Left colon (tissue), 2 donors: ENCODE measurements around the gene EXOSC7. TPM values are rescaled to one million over a fixed set of nuclear protein-coding genes. Genes with fewer than 3 reads are reported as not detected.
"Not testable (repeated sequence)": the region's sequence is repeated elsewhere in the genome, so short reads cannot be mapped to it uniquely, and the experiment has no call there.

Experiments used
- ATAC-seq: fragments of 200-7000 bp; cut with Tn5 transposase; one replicate; pipeline ENCODE4 v1.9.1; 2020; ENCODE audit warnings: mild to moderate bottlenecking, moderate library complexity
- DNase-seq, 2 donors: peaks; one replicate each; pipeline ENCODE4 v3.0.0-alpha.2; 2020
- intact Hi-C, 2 donors: fragments of 100-400 bp; cut with DNase I in 1 of 2; cut with micrococcal nuclease in 1 of 2; formaldehyde crosslinking; loops; one replicate each; pipeline versions ENCODE4 v1.11.2 to v1.14.0; 2022; cut with DNase I, micrococcal nuclease
- long read RNA-seq: library from polyadenylated mRNA; unstranded; transcript quantifications from one replicate; pipeline ENCODE4 v2.0.0, GENCODE V29; 2021
- total RNA-seq, 2 donors: library from RNA; stranded (reverse); fragmentation: NEBNext Ultra II Directional; extraction: Animal tissue kit (Norgen Biotek cat#: 25700); gene quantifications; one replicate each; pipeline ENCODE4 v1.2.1, GENCODE V29; 2021
- donor health status: DM: no; HTN: no; CAD: no.
- donor health status: DM: yes; HTN: yes; CAD: no.

Gene EXOSC7
- 10 to 100 TPM; 18.9 to 22.2 TPM for total RNA-seq
- long read RNA-seq, transcript EXOSC7-201 (8 exons, 1,055 nt): major isoform, 18 of 29 reads
- long read RNA-seq, partial matches to known transcripts: 4 of 29 reads
- long read RNA-seq, other reads (novel, unspliced or antisense): 5 of 29 reads

DNA sequence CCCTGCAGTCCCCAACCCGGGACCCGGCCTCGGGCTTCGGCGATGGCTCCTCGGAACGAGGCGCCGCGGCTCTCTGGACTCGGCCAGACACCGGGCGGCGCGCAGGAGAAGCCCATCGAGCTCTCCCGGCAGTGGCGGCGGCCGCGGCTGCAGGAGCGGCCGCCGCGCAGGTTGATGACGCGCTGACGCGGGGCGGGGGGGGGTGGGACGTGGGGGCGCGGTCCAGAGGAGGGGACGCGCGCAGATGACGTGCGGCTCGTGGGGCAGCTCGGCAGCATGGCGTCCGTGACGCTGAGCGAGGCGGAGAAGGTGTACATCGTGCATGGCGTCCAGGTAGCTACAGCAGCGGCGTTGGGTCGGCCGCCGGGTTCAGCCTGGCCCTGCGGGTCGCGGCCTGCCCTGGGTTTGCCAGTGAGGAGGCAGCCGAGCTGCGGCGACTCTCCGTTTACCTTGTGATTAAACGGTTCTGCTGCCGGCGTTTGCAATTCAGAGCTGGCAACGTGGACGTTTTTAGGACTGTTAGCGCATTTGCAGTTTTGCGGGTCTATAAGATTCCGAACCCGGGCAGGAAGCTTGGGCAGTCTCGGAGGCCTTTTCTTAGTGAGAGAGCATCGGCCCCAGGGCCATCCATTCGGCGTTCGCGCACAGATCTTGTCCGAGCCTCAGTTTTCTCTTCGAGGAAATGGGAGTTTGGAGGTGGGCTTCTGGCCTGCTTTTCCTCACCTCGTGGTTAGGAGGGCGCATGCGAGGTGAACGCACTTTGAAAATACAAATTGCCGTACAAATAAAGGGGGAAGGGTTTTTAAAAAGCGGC is at the start of gene EXOSC7, which contains the start of gene ZDHHC3:
Gene EXOSC7, plus strand, starts transcription at position 243 of the 814 bp plus-strand sequence. Its CDS starts 34 bp downstream, at position 277.
Gene ZDHHC3, minus strand, starts transcription at position 173 of the 814 bp plus-strand sequence. CDS start 16,738 bp downstream, outside the sequence.
- ATAC-seq (peak; percentile 75), DNase-seq (peak; percentile 86 to 92)
- intact Hi-C loops: no loop called here

GRCh38 chr3:44926921-44927320 is 49.1 kb upstream of the EXOSC7 start:
- no peak for DNase-seq
- intact Hi-C loops: no loop called here
- no peak for ATAC-seq

DNA sequence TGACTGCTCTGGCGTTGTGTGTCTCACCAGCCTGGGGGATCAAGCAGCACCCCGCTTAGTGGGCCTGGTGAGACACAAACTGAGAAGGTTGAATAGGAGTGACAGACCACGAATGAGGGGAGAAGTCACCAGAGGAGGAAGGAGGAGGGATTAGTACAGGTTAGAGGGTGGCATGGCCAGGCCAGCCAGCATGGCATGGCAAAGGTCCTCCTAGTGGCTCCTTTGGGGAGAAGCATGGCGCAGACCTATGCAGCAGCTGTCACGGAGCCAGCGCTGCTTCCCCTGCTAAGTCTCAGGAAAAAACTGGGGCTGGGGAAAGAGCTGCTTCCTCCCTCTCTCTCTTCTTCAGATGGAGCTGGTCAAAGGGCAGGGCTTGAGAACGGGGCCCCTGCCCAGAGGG is 48.7 kb upstream of the EXOSC7 start:
- intact Hi-C loops: no loop called here
- ATAC-seq (no peak), DNase-seq (no peak)

- no peak for ATAC-seq
- intact Hi-C loops: no loop called here
- DNase-seq: no peak
These were observed 46.3 kb upstream of the EXOSC7 start for GRCh38 chr3:44929782-44930181.

DNA sequence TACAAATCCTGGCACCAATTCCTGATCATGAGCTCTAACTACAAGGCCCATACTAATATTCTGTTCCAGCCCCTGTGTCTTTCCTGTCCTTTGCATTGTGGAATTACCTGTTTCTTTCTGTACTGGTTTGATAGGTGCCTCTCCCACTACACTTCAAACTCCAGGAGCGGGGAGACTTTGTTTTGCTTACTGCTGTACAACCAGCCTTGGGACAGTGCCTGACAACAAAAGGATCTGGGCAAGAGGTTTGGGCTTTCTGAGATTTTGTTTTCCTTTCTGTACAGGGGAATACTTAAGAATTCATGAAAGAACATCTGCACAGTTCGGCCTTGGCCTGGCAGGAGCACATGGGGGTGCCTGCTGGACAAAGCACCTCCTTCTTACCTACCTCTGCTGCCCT is 45.1 kb upstream of the EXOSC7 start:
- DNase-seq (no peak), ATAC-seq (no peak)
- intact Hi-C loops: no loop called here

DNA sequence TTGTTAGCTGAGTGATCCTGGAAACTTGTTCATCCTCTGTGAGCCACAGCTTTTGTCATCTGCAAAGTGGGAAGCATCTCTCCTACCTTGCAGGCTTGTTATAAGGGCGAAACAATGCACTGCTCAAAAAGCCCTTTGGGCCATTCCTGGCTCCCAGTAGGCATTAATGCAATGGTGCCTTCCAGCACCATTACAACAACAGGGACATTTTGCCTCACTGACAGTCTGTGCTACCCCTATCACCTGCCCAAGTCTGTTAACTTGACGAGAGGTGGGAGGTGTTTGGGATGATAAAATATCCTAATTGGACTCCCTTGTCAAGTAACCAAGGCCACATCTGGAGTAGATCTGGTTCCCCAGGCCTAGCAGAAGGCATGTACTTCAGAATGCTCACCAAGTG is 44.3 kb upstream of the EXOSC7 start:
- ATAC-seq (no peak), DNase-seq (no peak)
- intact Hi-C loops: no loop called here

DNA sequence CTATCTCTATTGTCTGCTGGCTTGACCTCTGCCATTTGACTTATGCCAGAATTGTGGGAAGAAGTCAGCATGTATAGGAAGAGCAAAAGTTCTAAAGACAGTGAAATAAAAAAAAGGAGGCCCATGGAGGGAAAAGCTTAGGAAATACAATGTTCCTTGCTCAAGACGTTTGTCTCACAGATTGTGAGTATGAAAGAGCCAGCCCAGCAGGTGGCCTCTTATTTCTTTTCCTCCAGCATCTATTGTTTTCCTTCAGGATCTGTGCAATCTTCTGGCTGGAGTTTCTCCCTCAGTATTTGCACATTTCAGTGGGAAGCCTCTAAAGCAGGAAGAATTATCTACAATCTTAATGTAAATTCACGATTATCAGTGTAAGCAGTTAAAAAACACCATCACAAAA is 43.8 kb upstream of the EXOSC7 start:
- intact Hi-C loops: no loop called here
- no peak for ATAC-seq

GRCh38 chr3:44932986-44933944 is 42.8 kb upstream of the EXOSC7 start:
- no peak for ATAC-seq
- intact Hi-C loops: no loop called here
- no peak for DNase-seq

More for the DNA sequence above, 43.8 kb upstream of the EXOSC7 start:
- no peak for DNase-seq

GRCh38 chr3:44939581-44940036 is 36.4 kb upstream of the EXOSC7 start:
- no peak for DNase-seq
- intact Hi-C loops: no loop called here
- ATAC-seq: no peak

GRCh38 chr3:44942202-44942921 is 33.7 kb upstream of the EXOSC7 start:
- ATAC-seq (no peak), DNase-seq (no peak)
- intact Hi-C loops: no loop called here

- intact Hi-C loops: no loop called here
- no peak for ATAC-seq
- no peak for DNase-seq
These were observed 27.8 kb upstream of the EXOSC7 start for GRCh38 chr3:44948239-44948638.

DNA sequence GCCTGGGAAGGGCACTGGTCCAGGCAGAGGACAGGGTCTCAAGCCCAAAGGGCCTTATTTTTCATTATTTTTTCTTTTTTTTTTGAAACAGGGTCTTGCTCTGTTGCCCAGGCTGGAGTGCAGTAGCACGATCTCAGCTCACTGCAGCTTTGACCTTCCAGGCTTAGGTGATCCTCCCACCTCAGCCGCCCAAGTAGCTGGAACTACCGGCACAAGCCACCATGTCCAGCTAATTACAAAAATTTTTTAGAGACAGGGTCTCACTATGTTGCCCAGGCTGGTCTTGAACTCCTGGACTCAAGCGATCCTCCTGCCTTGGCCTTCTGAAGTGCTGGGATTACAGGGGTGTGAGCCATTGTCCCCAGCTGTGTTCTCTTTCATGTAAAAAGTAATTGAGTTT is 26.3 kb upstream of the EXOSC7 start:
- DNase-seq, intact Hi-C loops, ATAC-seq: not testable (repeated sequence)

GRCh38 chr3:44950275-44950734 is 25.7 kb upstream of the EXOSC7 start:
- no peak for DNase-seq
- intact Hi-C loops: no loop called here
- no peak for ATAC-seq

DNA sequence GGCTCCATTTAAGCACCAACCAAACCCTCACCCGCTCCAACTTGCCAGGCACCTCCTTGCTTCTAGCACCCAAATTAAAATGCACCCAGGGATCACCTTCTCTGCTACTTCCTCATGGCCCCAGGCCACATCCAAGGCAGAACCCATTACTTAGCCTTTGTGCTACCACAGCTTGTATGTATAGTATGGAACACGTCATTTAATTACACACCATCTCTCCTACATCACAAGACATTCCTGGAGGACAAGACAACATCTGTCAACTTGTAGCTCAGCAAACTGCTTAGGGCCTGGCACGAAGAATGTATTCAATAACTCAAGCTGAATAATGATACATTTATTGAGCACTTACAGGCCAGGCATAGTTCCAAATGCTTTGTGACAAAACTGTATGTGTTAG is 23.4 kb upstream of the EXOSC7 start:
- ATAC-seq (peak; percentile 22), DNase-seq (no peak)
- intact Hi-C loops: no loop called here

GRCh38 chr3:44954304-44954703 is 21.7 kb upstream of the EXOSC7 start:
- ATAC-seq (no peak), DNase-seq (no peak)
- intact Hi-C loops: no loop called here

GRCh38 chr3:44954962-44955361 is 21.1 kb upstream of the EXOSC7 start:
- intact Hi-C loops: no loop called here
- peak; percentile 27 for ATAC-seq
- no peak for DNase-seq

DNA sequence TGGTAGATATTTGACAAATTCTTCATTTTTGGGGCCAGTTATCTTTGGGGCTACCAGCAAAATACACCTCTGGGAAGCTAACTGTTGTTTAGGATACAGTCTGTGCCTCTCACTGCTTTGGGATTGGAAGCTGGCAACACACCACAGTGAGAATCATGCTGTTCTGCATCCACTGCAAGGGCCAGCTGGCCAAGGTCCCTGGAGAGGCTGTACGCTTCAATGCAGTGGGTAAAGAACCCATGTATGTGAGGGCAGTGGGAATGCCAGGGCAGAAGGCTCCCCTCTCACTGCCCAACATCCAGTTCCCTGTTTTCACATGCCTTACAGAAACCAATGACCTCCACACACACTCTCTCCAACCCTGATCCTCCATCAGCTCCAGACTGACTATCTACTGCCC is 20.1 kb upstream of the EXOSC7 start:
- no peak for DNase-seq
- intact Hi-C loops: no loop called here
- ATAC-seq: no peak

- intact Hi-C loops: no loop called here
- DNase-seq (no peak), ATAC-seq (no peak)
These were observed 18.1 kb upstream of the EXOSC7 start for GRCh38 chr3:44957986-44958385.

GRCh38 chr3:44958386-44958785 is 17.7 kb upstream of the EXOSC7 start:
- DNase-seq: no peak
- ATAC-seq: no peak

More at GRCh38 chr3:44958386-44958785, 17.7 kb upstream of the EXOSC7 start:
- intact Hi-C loops: no loop called here
